Activated naive CD8-positive, alpha-beta T cell treated with anti-CD3 and anti-CD28 coated beads for 36 hours (primary cell): ENCODE results near the gene IFFO2. TPM values are rescaled to one million over a fixed set of nuclear protein-coding genes. Genes with fewer than 3 reads are reported as not detected.

Source experiments
- total RNA-seq, 2 experiments: library from RNA; stranded (reverse); gene quantifications; one replicate each; pipeline ENCODE4 v1.2.3, GENCODE V29; 2021

Gene IFFO2
- total RNA-seq, 2 experiments from 2014 or later, result 21.4 to 21.7 TPM

Other genes with a start within 250 kb of the IFFO2 start
- not detected for gene TAS1R2, start 97.0 kb downstream of the IFFO2 start, total RNA-seq
- 1 to 10 TPM; 3.9 to 4.7 TPM for gene ALDH4A1, start 54.1 kb downstream of the IFFO2 start, total RNA-seq